GM18508 (cell line): Measurements from ENCODE around the gene CRIP1.

Source experiments
- ATAC-seq: cut with Tn5 transposase; IDR thresholded peaks from one replicate; pipeline ENCODE4 v1.9.1; 2021; ENCODE audit warnings: moderate number of reproducible peaks; ENCODE audit not compliant: insufficient read depth, unreplicated experiment

Gene CRIP1

GRCh38 chr14:105486163-105486973, at the start of gene CRIP1:
Gene CRIP1, plus strand, starts transcription at chr14:105486886. Its CDS starts 374 bp downstream, at chr14:105487260.
- no peak for ATAC-seq

- no peak for ATAC-seq
Observed at GRCh38 chr14:105436891-105437722, 49.6 kb upstream of the CRIP1 start.

GRCh38 chr14:105437723-105438500, 48.8 kb upstream of the CRIP1 start:
- ATAC-seq: no peak

- no peak for ATAC-seq
Observed at GRCh38 chr14:105439179-105439578, 47.5 kb upstream of the CRIP1 start.

DNA sequence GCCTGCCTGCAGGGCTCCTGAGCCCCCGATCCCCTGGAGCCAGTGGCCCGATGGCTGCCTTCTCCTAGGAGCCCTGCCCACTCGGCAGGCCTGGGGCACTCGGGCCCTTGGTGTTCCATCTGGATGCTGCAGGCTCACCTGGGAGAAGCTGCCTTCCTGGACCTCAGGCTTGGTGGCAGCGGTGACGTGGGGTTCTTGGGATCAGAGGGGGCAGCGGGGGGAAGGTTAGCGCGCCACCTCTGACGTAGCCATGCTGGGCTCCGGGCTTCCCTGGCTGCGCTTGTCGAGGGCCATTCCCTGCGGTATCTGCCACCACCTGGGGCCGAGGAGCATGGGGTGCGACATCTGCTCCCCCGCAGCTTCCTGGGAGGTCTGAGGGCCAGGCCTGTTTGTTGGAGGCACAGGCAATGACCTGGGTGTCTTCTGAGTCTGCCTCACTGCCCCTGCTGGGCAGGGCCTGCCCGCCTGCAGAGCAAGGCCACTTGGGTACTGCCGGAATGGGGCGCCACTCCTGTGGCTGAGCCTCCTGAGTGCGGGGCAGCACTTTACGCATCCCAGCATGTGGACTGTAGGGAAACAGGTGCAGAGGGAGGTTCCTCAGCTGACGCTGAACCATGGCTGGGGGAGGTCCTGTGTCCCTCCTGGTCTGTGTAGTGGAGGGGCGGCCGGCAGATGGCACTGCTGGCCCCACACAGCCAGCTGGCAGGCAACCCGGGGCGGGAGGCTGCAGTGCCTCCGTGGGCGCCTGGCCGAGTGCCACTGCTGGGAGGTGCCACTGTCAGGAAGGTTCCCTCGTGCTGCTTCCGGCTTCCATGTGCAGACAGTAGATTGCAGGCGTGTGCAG, 46.8 kb upstream of the CRIP1 start:
- no peak for ATAC-seq

- ATAC-seq: no peak
Observed at GRCh38 chr14:105440554-105440900, 46.2 kb upstream of the CRIP1 start.

DNA sequence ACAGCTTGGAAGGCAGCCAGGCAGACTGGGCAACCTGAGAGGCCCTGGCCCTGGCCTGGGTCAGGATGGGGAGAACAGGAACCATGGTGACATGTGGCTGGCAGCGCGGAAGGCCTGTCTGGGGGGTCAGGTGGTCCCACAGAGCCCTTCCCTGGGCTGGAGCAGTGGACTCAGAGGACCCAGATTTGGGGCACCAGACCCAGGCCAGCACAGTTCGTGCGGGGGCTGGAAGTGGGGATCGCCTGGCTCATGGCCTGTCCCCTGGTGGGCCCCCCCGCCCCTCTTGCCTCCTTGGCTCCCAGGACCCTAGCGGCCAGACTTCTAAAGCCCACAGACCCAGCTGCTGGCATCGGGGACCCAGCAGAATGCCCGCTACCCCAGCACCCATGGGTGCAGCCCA, 45.7 kb upstream of the CRIP1 start:
- no peak for ATAC-seq

DNA sequence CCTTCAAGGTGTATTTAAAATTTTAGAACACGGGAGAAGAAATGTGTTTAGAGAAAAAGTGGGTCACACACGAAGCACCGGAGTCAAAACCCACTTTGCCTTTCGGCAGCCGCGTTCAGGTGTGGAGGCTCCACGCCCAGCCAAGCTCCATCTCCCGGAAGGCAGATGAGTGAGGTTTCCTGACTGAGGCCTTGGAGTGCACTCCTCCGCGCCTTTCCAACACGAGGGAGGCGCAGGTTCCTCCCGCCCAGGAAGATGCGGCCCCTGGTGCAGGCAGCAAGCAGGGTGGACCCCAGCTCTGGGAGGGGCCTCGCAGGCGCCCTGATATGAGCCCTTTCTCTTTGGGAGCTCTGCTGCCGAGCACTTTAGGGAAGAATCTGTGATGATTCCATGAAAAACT, 44.6 kb upstream of the CRIP1 start:
- no peak for ATAC-seq

DNA sequence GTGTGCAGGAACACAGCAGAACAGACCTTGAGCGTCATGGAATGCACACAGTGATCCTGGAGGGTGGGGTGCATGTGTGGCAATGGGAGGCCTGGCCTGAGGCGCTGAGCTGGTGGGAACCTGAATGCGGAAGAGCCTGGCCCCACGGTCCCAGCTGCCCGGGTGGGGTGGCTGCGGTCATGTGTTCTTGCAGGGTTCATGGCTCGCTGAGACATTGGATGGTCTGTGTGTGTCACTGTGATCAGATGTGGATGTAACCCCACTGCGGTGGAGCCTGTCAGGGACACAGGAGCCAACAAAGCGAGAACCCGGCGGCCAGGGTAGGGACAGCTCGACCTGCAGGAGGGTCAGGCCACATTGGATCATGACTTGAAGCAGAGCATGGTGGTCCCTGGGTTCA, 43.9 kb upstream of the CRIP1 start:
- no peak for ATAC-seq

- ATAC-seq: no peak
Observed at GRCh38 chr14:105444859-105445258, 41.8 kb upstream of the CRIP1 start.

DNA sequence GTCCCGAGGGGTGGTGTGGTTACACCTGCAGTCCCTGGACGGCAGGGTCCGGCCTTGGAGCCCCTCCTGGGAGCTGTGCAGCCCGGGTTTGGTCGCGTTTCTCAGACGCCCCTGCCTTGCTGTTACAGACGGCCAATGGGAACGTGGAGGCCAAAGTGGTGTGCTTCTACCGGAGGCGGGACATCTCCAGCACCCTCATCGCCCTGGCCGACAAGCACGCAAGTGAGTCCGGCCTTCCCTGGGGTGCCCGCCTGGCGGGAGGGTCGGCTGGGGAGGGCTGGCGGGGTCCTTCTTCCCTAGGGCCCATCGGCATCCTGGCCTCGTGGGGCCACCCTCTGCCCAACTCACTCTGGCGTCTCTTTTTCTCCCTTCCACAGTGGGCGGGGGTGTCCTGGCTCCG, 41.4 kb upstream of the CRIP1 start:
- ATAC-seq: no peak

- no peak for ATAC-seq
Observed at GRCh38 chr14:105445901-105446845, 40.5 kb upstream of the CRIP1 start.

- ATAC-seq: no peak
Observed at GRCh38 chr14:105446971-105447370, 39.7 kb upstream of the CRIP1 start.

DNA sequence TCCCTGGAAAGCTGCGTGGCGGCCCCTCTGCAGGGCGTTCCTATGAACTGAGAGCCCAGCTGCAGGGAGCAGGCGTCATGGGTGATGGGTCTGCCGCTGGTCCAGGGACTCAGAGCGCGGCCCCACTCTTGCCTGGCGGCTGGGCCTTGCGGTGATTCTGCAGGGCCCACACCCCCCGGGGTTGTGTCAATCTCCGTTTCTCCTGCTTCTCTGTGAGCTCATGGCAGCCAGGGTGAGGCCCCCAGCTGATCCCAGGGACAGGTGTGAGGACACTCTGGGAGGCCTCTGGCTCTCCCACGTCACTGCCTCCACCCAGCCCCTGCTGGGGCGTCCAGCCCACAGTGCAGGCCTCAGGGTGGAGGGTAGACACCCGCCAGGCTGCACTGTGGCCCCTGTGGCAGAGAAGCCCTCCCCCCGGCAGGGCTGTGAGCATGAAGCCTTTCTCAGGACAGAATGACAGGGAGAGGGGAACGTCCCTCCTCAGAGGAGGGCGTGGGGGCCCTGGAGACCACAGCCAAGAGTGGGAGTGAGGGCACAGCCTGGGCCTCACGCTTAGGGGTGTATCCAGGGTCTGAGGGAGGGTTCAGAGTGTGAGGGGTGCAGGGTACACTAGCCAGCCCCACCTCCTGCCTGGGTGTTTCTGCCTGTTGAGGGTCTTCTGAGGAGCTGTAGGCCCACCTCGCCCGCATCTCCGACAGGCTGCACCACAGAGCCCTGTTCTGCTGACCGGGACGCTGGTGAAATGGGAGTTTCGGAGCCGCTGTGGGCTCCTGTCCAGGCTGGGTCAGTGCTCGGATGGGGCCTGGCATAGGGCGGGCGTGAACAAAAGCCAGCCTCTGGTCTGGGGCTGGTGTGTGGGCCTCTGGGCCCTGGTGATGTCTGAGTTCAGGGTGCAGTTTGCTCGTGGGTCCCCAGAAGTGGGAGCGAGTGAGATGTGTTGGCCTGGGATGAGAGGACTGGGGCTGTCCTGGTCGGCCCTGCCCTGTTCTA, 38.7 kb upstream of the CRIP1 start:
- ATAC-seq: no peak

DNA sequence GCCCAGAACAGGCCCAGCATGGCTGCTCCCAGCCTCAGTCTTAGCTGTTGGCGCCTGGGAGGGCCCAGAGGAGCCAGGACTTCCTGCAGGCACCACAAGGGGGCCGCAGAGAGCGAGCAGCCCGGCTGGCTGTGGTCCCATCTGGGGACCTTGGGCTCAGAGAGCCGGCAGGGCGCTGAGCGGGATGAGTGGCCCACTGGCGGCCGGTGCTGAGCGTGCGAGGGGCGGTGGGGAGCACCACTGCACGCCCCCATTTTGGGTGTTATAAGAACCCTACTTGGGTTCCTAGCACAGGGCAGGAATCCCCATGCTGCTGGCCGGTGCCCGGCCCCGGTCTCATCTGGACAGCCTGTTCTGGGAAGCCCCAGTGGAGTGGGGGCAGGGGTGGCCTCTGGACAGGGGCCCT, 38.0 kb upstream of the CRIP1 start:
- ATAC-seq: no peak

- ATAC-seq: no peak
Observed at GRCh38 chr14:105449276-105450122, 37.2 kb upstream of the CRIP1 start.

GRCh38 chr14:105450123-105450505, 36.6 kb upstream of the CRIP1 start:
- no peak for ATAC-seq
